ENCODE results near the gene RFX3.

- TF ChIP-seq CTCF (IDR thresholded peaks at IDR 0.05): no peak
- TF ChIP-seq POLR2A (IDR thresholded peaks at IDR 0.05): no peak
Measured at GRCh38 chr9:3433066-3433465, 92.7 kb downstream of the RFX3 start.
